ENCODE measurements around the gene ARMH3. TPM values are rescaled to one million over a fixed set of nuclear protein-coding genes. Genes with fewer than 3 reads are reported as not detected.

The ARMH3 gene
- total RNA-seq, 1 experiment from 2014 or later = 17.1 TPM

DNA sequence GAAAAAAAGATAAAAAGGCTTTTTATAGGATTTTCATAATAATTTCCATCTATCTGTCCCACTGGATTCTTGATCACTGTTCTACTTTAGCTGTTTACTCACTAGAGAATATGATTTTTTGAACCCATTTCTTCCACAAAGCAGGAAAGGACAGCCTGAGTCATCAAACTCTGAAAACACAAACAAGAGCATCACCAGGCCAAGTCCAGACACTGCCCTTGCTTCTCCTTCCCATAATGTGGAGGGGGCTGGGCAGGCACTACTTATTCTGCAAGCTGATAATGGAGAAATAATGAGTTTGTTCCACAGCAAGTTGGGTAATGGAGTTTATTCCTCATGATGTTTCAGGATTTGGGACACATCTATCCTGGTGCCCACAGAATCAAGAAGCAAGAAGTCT, 199.3 kb downstream of the ARMH3 start (continued):
- TF ChIP-seq, protein P1, sequence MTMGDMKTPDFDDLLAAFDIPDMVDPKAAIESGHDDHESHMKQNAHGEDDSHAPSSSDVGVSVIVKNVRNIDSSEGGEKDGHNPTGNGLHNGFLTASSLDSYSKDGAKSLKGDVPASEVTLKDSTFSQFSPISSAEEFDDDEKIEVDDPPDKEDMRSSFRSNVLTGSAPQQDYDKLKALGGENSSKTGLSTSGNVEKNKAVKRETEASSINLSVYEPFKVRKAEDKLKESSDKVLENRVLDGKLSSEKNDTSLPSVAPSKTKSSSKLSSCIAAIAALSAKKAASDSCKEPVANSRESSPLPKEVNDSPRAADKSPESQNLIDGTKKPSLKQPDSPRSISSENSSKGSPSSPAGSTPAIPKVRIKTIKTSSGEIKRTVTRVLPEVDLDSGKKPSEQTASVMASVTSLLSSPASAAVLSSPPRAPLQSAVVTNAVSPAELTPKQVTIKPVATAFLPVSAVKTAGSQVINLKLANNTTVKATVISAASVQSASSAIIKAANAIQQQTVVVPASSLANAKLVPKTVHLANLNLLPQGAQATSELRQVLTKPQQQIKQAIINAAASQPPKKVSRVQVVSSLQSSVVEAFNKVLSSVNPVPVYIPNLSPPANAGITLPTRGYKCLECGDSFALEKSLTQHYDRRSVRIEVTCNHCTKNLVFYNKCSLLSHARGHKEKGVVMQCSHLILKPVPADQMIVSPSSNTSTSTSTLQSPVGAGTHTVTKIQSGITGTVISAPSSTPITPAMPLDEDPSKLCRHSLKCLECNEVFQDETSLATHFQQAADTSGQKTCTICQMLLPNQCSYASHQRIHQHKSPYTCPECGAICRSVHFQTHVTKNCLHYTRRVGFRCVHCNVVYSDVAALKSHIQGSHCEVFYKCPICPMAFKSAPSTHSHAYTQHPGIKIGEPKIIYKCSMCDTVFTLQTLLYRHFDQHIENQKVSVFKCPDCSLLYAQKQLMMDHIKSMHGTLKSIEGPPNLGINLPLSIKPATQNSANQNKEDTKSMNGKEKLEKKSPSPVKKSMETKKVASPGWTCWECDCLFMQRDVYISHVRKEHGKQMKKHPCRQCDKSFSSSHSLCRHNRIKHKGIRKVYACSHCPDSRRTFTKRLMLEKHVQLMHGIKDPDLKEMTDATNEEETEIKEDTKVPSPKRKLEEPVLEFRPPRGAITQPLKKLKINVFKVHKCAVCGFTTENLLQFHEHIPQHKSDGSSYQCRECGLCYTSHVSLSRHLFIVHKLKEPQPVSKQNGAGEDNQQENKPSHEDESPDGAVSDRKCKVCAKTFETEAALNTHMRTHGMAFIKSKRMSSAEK (CRISPR knock-in tag; IDR thresholded peaks at IDR 0.05; ENCODE audit: borderline replicate concordance) = no peak
- TF ChIP-seq, protein P2, sequence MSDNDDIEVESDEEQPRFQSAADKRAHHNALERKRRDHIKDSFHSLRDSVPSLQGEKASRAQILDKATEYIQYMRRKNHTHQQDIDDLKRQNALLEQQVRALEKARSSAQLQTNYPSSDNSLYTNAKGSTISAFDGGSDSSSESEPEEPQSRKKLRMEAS (CRISPR knock-in tag; IDR thresholded peaks at IDR 0.05) = no peak
- TF ChIP-seq GRHL2 (CRISPR knock-in tag; IDR thresholded peaks at IDR 0.05; ENCODE audit: insufficient replicate concordance, severe bottlenecking) = no peak
- TF ChIP-seq, protein P3, sequence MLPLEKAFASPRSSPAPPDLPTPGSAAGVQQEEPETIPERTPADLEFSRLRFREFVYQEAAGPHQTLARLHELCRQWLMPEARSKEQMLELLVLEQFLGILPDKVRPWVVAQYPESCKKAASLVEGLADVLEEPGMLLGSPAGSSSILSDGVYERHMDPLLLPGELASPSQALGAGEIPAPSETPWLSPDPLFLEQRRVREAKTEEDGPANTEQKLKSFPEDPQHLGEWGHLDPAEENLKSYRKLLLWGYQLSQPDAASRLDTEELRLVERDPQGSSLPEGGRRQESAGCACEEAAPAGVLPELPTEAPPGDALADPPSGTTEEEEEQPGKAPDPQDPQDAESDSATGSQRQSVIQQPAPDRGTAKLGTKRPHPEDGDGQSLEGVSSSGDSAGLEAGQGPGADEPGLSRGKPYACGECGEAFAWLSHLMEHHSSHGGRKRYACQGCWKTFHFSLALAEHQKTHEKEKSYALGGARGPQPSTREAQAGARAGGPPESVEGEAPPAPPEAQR (CRISPR knock-in tag; IDR thresholded peaks at IDR 0.05) = no peak
- TF ChIP-seq, protein P4, sequence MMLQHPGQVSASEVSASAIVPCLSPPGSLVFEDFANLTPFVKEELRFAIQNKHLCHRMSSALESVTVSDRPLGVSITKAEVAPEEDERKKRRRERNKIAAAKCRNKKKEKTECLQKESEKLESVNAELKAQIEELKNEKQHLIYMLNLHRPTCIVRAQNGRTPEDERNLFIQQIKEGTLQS (CRISPR knock-in tag; conservative IDR thresholded peaks at IDR 0.05) = no peak
- no peak for TF ChIP-seq NR3C1 (CRISPR knock-in tag; conservative IDR thresholded peaks at IDR 0.05; ENCODE audit: low read depth)

DNA sequence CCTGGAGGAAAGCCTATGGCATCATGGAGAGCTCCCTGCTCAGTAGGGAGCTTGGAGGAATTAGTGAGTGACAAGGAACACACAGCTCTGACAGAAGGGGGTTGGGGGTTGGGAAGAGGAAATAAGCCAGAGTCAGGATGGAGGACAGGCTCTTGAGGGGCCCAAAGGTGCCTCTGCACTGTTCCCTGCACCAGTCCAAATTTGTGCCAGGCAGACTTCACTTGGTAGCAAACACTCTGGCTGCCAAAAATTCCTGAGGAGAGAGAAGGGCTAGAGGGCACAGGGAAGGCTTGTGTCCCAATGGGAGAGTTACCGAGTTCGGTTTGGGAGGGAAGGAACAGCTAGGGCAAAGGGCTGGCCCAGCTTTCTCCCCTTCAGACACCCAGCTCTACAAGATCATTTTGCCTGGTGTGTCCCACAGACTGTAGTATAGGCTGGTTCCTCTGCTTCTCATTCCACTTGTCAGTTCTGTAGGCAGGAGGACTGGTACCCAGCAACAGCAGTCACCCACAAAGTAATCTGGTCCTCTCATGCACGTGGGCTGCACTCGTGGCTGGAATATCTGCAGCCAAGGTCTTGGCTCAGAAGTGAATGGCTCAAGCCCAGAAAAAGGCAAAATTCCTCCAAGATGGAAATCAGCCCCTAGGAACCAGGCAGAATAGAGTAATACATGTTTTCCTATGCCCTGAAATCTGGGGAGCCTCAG, 204.4 kb downstream of the ARMH3 start:
- no peak for TF ChIP-seq NR3C1 (CRISPR knock-in tag; conservative IDR thresholded peaks at IDR 0.05; ENCODE audit: low read depth)
- TF ChIP-seq NFATC4 (CRISPR knock-in tag; IDR thresholded peaks at IDR 0.05) = no peak
- TF ChIP-seq ZBTB21 (CRISPR knock-in tag; IDR thresholded peaks at IDR 0.05; ENCODE audit: borderline replicate concordance) = no peak
- TF ChIP-seq ZNF121 (CRISPR knock-in tag; IDR thresholded peaks at IDR 0.05) = no peak
- Mint-ChIP-seq H3K27me3 (ENCODE audit: low read depth) (no peaks in the 10 kb centered on the region), H3K4me3 (no peak overlapping the region), H3K36me3 (no peaks in the 10 kb centered on the region), H3K9me3 (no peaks in the 10 kb centered on the region), H3K27ac (no peak overlapping the region), H3K4me1 (peaks cover 26% of the 10 kb centered on the region)
- POLR2A ChIA-PET = no interaction called here
- DNase-seq (ENCODE audit: low spot score) = no peak
- CTCF ChIA-PET = interaction anchor here (0.7 to 4.2 kb wide), 6 partner anchors 8 to 222 kb away, joined by 3 to 41 read pairs (median 4); partner anchors contain the start of gene KCNIP2
- ATAC-seq = no peak

DNA sequence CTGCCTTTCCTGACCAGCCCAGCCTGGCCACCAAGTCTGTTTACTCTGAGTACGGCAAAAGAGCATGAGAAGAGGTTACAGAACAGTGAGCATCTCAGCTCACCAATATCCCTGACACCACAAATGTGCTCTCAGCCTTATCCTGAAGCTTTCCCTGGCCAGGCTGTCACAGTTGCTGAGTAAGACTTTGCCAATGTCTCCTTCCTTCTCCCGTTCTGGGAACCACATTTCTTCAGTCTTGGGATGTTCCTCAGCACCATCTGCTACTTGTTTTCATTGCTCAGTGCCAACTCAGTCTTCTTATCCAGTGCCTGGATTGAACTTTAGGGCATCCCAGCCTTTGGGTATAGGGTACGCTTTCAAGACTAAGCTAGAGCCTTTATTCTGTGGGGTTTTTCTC, 205.2 kb downstream of the ARMH3 start:
- Mint-ChIP-seq H3K4me1 (peaks cover 26% of the 10 kb centered on the region), H3K4me3 (no peak overlapping the region), H3K27me3 (ENCODE audit: low read depth) (no peaks in the 10 kb centered on the region), H3K9me3 (no peaks in the 10 kb centered on the region), H3K36me3 (no peaks in the 10 kb centered on the region), H3K27ac (no peak overlapping the region)
- POLR2A ChIA-PET = no interaction called here
- CTCF ChIA-PET = interaction anchor here (0.9 to 4.2 kb wide), 2 partner anchors 10 to 163 kb away, joined by 3 to 41 read pairs; no protein-coding TSS in a partner anchor
- TF ChIP-seq, protein P5, sequence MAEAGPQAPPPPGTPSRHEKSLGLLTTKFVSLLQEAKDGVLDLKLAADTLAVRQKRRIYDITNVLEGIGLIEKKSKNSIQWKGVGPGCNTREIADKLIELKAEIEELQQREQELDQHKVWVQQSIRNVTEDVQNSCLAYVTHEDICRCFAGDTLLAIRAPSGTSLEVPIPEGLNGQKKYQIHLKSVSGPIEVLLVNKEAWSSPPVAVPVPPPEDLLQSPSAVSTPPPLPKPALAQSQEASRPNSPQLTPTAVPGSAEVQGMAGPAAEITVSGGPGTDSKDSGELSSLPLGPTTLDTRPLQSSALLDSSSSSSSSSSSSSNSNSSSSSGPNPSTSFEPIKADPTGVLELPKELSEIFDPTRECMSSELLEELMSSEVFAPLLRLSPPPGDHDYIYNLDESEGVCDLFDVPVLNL (CRISPR knock-in tag; IDR thresholded peaks at IDR 0.05; ENCODE audit: borderline replicate concordance, low read depth) = no peak
- TF ChIP-seq RELA (CRISPR knock-in tag; IDR thresholded peaks at IDR 0.05; ENCODE audit: borderline replicate concordance) = no peak
- ATAC-seq = no peak
- no peak for DNase-seq (ENCODE audit: low spot score)
